HG03342 (cell line): Measurements from ENCODE around the gene GPRASP2.

Experiments used
- ATAC-seq: cut with Tn5 transposase; IDR thresholded peaks from one replicate; pipeline ENCODE4 v1.9.1; 2021; ENCODE audit warnings: mild to moderate bottlenecking, moderate library complexity; ENCODE audit not compliant: unreplicated experiment

The GPRASP2 gene

DNA sequence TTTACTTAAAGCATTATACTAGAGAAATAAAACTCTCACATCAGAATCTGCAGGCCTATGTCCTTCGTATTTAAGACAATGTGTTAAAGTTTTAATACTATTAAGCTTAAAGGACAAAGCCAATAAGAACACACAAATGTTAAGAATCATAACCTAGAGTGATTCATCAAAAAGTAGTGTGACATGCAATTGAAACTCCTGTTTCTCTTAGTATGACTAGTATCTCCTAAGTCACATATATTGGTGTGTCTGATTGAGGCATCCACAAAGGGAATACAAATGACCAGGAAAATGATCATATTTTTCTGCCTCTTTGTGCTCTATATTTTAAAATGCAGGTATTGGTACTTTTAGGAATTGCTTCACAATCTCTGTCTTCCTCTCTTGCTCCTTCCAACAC, 32.1 kb downstream of the GPRASP2 start:
- no peak for ATAC-seq

- ATAC-seq, result no peak
Observed at GRCh38 chrX:102745513-102745856, 33.2 kb downstream of the GPRASP2 start.

DNA sequence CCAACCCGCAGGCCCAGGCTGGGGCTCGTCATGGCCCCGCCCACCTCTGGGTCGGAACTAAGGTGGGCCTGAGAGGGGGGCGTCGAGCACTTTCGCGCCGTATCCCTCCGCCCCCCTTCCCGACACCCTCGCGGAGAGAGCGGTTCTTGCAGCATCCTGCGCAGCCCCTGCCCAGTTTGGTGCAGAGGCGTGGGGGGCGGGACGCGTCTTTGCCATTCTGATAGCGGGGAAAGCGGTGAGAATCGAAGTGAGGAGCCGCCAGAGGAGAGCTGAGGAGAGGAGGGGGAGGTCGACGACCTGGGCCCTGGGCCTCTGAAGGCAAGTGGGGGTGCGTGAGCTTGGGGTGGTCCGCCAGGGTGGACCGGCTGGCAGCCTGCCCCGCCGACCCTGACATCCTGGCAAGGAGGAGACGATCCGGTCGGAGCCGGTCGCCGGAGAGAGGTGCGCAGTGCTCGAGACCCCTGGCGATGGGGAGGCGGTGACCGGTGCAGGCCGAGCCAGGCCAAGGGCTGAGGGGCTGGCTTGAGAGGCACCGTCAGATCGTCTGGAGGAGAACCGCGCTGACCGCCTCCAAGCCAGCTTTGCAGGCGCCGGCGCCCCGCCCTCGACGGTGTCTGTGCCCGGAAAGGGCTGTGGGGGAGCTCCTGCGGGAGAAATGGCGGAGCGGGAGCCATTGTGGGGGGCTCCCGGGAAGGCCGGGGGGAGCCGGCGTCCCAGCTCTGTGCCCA, 33.8 kb downstream of the GPRASP2 start:
- no peak for ATAC-seq

DNA sequence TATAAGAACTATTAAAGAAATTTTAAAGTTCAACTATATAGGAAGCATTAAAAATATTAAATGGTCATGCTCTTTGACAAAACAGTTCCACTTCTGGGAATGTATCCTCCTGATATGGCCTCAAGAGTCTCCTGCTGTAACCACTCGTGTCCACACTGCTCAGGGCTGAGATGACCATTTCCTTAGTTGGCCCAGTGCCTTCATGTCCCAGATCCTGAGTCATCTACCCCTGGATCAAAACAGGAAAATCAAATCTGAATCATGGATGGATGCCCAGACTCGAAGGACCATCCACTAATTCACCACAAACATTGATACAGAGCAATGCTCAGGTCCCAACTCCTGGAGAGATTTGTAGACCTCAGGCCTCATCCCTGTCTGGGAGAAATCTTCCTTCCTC, 53.0 kb downstream of the GPRASP2 start:
- ATAC-seq, result no peak

GRCh38 chrX:102765809-102766208, 53.6 kb downstream of the GPRASP2 start:
- ATAC-seq, result no peak

GRCh38 chrX:102767287-102767686, 55.0 kb downstream of the GPRASP2 start:
- no peak for ATAC-seq
